Hematopoietic multipotent progenitor cell treated with erythropoietin and hydrocortisone succinate and interleukin-3 and kit ligand, for 6 days (in vitro differentiated cells): ENCODE measurements around the gene BCCIP.

ENCODE experiments used
- DNase-seq: peaks from one replicate; pipeline ENCODE4 v3.0.0-alpha.2; 2015

Gene BCCIP

DNA sequence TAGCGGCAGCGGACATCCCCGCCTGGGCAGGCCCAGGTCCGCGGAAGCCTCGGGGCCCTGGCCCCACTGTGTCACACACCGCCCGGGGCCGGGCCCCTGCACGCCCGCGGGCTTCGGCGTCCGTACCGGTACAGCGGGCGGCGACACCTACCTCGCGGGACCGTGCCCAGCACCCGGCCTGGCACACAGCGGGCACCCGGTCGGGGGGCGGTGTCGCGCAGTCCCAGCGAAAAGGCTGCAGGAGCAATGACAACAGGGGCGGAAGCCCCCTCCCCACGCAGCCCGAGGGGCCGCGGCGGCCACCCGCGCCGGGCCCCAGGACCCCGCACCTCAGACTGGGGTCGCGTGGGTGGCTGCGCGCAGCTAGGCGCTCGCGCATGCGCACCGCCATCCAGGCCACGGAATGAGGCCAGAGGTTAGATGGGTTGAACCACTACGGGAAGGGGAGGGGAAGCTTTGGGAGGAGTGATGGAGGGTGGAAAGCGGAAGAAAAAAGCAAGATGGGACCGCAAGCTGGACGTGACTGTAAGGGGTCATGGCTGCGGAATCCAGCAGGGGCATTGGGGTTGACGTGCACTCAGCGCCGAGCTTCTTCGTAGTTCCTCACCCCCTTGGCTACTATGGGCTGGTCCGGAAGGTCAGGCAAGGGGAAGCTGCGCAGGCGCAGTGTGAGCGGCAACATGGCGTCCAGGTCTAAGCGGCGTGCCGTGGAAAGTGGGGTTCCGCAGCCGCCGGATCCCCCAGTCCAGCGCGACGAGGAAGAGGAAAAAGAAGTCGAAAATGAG, at the start of gene BCCIP, which contains the start of gene UROS:
Gene BCCIP, plus strand, starts transcription at position 669 of the 785 bp plus-strand sequence. Its CDS starts 12 bp downstream, at position 681.
Gene UROS, minus strand, starts transcription at position 381 of the 785 bp plus-strand sequence. CDS start 6,759 bp downstream, outside the sequence.
- DNase-seq: peak; percentile 98

- DNase-seq: no peak
Observed at GRCh38 chr10:125773687-125774543, 49.4 kb upstream of the BCCIP start.

GRCh38 chr10:125774581-125775191, 48.7 kb upstream of the BCCIP start:
- DNase-seq: no peak

- DNase-seq: no peak
Observed at GRCh38 chr10:125775491-125776106, 47.7 kb upstream of the BCCIP start, which contains the start of gene MMP21. TSS of gene MMP21 (minus strand) at chr10:125775821. CDS start at chr10:125775821, 0 bp downstream.

DNA sequence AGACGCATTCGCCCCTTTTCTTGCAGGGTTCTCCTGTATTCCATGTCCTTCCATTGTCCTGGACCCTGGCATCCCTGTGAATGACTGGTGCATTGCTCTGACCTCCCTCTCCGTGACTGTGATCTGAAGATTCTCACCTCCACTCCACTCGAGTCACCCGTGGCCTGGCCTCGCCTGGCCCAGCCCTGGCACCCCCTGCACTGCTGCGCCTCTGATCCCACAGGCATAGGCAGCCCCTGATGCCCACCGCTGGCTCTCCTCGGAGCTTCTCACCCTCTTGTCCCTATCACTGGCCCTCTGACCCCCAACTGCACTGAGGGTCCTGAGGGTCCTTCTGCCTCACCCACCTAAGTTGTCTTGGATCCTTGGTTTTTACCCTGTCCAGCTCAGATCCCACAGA, 45.5 kb upstream of the BCCIP start:
- no peak for DNase-seq

DNA sequence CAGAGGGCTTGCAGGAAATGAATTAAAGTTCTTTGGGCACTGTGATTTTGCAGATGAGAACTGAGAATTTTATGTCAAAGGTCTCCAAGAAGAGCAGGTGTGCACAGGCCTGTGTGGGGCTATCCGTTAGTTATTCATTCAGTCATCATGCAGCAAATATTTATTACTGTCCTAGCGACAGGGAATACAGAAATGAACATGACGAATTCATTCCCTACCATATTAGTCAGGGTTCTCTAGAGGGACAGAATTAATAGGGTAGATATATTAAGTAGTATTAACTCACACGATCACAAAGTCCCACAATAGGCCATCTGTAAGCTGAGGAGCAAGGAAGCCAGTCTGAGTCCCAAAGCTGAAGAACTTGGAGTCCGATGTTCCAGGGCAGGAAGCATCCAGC, 44.8 kb upstream of the BCCIP start:
- DNase-seq: no peak

DNA sequence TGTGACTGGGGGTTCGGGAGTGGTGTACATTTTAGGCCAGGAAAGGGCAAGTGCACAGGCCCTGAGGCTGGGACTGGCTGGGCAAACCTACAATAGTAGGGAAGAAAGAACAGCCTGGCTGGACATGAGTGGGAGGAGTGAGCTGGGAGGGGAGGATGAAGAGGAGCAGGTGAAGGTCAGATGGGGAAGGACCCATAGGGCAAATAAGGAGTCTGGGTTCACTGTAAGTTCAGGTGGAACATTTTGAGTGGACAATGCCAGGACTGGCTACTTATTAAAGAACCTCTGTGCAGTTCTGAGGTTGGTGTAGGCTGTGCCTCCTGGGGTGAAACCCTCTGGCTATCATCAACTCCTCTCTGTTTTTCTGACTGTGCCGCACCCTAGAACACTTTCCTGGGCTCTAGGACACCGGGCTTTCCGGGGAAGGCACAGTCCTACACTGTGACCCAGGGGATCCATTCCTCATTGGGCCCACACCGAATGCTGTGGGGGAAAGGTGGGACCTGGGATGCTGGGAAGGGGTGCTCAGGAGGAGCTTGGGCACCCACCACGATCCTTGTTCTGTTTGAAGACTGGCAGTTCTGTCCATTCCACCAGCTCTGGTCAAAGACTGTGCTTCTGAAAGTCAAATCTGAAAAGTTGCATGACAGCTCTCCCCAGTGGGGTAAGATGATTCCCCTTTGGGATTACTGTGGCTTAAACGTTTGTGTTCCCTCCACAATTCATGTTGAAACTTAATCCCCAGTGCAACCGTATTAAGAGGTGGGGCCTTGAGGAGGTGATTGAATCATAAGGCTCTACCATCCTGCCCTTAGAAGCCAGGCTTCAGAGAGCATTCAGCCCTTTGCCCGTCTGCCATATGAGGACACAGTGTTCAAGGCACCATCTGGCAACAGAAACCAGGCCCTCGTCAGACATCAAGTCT, 43.7 kb upstream of the BCCIP start:
- DNase-seq: no peak

- DNase-seq: no peak
Observed at GRCh38 chr10:125781374-125781773, 42.0 kb upstream of the BCCIP start.

DNA sequence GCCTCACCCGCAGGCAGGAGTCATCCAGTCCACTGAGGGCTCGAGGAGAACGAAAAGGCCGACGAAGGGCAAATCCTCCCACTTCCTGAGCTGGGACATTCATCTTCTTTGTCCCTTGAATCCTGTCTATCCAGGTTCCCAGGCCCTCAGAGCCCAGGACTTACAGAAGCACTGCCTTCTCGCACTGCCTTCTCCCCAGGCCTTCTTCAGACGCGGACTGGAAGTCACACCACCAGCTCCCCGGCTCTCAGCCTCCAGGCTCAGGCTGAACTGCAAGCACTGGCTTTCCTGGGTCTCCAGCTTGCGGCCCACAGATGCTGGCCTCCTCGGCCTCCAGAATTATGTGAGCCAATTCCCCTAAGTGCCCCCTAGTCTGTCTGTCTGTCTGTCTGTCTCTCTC, 41.3 kb upstream of the BCCIP start:
- DNase-seq: no peak

- DNase-seq: no peak
Observed at GRCh38 chr10:125782616-125783015, 40.7 kb upstream of the BCCIP start.

GRCh38 chr10:125783408-125783807, 39.9 kb upstream of the BCCIP start:
- DNase-seq: no peak

GRCh38 chr10:125783957-125784356, 39.4 kb upstream of the BCCIP start:
- peak; percentile 8 for DNase-seq

DNA sequence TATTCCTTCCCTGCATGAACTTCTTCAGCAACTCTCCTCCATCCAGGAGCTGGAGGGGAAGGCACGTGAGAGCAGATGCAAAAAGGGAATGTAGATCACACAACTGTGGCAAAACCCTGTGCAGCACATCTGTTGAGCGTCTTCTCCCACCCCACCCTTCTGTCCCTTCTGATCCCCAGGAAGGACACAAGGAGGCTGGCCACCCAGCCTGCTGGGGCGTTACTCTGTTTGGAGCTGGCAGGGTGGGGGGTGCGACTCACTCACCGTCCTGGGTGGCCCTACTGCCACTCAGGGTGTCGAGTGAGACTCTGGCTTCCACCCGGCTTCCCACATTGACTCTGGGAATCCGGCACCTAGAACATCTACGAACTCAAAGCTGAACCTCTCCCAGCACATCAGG, 37.6 kb upstream of the BCCIP start:
- no peak for DNase-seq

GRCh38 chr10:125788156-125789034, 35.0 kb upstream of the BCCIP start:
- no peak for DNase-seq

GRCh38 chr10:125792342-125793300, 30.7 kb upstream of the BCCIP start:
- DNase-seq: no peak

DNA sequence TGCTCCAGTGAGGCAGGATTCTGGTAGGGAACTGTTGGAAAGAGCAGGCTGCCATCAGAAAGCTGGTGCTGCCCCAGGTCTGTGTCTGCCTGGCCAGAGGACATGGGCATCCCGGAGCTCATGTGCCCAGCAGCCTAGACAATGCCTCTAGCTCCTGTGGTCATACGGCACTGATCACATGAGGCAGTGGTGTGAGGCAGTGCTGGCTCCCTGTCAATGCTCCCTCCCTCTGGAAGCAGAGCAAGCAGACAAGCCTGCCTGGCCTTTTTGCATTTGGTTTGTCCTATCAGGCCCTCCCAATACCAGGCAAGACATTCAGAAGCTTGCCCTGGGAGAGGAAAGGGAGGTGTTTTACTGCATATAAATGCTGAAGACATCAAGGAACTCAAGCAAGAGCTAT, 28.2 kb upstream of the BCCIP start:
- DNase-seq: no peak

DNA sequence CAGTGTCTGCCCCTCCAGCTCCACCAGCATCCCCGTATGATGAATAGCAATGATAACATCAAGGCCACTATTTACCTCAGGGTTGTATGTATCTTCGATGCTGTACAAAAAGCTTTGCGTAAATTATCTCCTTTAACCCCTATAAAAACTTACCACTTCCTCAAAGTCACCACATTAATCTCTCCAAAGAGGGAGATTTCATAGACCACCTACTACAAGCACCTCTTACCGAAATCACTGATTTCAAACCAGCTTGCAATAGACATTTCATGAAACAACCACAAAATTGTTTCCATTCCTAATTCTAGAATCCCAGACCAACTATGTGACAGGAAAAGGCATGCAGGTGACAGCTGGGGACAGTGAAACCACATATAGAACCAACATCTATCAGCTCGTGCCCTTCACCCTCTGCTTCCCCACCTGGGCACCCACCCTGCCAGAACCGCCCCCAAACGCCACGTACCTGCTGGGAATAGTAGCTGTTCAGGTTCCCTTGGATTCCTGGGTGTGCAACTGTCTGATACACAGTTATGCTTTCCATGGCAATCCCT, 27.6 kb upstream of the BCCIP start:
- DNase-seq: no peak

GRCh38 chr10:125797424-125797823, 25.9 kb upstream of the BCCIP start:
- no peak for DNase-seq
